ENCODE data around the gene TSPAN19.

Gene TSPAN19

GRCh38 chr12:85000729-85001128 lies 35.3 kb downstream of the TSPAN19 start:
- DNase-seq (ENCODE audit: low spot score) = no peak

GRCh38 chr12:84998341-84998740 lies 37.7 kb downstream of the TSPAN19 start:
- no peak for DNase-seq (ENCODE audit: low spot score)

GRCh38 chr12:84996759-84997158 lies 39.3 kb downstream of the TSPAN19 start:
- DNase-seq (ENCODE audit: low spot score) = no peak

GRCh38 chr12:84995641-84996040 lies 40.4 kb downstream of the TSPAN19 start:
- DNase-seq (ENCODE audit: low spot score) = no peak

GRCh38 chr12:84994426-84994825 lies 41.7 kb downstream of the TSPAN19 start:
- DNase-seq (ENCODE audit: low spot score) = no peak

GRCh38 chr12:84986586-84986985 lies 49.5 kb downstream of the TSPAN19 start:
- DNase-seq (ENCODE audit: low spot score) = peak; percentile 30

- DNase-seq (ENCODE audit: low spot score) = no peak
Observed at GRCh38 chr12:84986117-84986516, 50.0 kb downstream of the TSPAN19 start.

GRCh38 chr12:84983289-84983688 lies 52.8 kb downstream of the TSPAN19 start:
- DNase-seq (ENCODE audit: low spot score) = no peak

GRCh38 chr12:84982888-84983287 lies 53.2 kb downstream of the TSPAN19 start:
- no peak for DNase-seq (ENCODE audit: low spot score)

GRCh38 chr12:84978921-84979320 lies 57.2 kb downstream of the TSPAN19 start:
- no peak for DNase-seq (ENCODE audit: low spot score)

- DNase-seq (ENCODE audit: low spot score) = no peak
Observed at GRCh38 chr12:84976133-84976532, 59.9 kb downstream of the TSPAN19 start.

GRCh38 chr12:84974155-84974815 lies 61.8 kb downstream of the TSPAN19 start:
- no peak for DNase-seq (ENCODE audit: low spot score)

GRCh38 chr12:84973026-84973425 lies 63.1 kb downstream of the TSPAN19 start:
- no peak for DNase-seq (ENCODE audit: low spot score)

- no peak for DNase-seq (ENCODE audit: low spot score)
Observed at GRCh38 chr12:84969226-84969625, 66.9 kb downstream of the TSPAN19 start.
